Measurements from ENCODE around the gene ZNF277. TPM values are rescaled to one million over a fixed set of nuclear protein-coding genes. Genes with fewer than 3 reads are reported as not detected.

Gene ZNF277
- polyA plus RNA-seq, 1 donor (not counting 4 experiments of a cell fraction or from before 2014, with no cell fraction given) = 20.2 TPM

- dilution Hi-C loops (cut with MboI; ENCODE audit: extremely low pct_ligation_motif_present, low sequenced_read_pairs) = no loop called here
- H3K9me3 ChIP-seq (ENCODE audit: control insufficient read depth, low read depth, low read length) = no peaks in the 10 kb centered on the region
- H3K4me2 ChIP-seq (ENCODE audit: control insufficient read depth, extremely low read depth, insufficient read depth, low read depth, low read length) = no peak overlapping the region
- H3K27ac ChIP-seq (ENCODE audit: control insufficient read depth, insufficient read depth, low read length) = no peak overlapping the region
- no peak for FAIRE-seq
- H3K27me3 ChIP-seq (ENCODE audit: control insufficient read depth, extremely low read depth, insufficient read depth, low read length) = no peaks in the 10 kb centered on the region
- no peaks in the 10 kb centered on the region for H4K20me1 ChIP-seq (ENCODE audit: control insufficient read depth, extremely low read depth, insufficient read depth, low read length)
- H2AFZ ChIP-seq (ENCODE audit: control insufficient read depth, low read length) = no peak overlapping the region
- peaks cover 4% of the 10 kb centered on the region in 2 experiments for H3K36me3 ChIP-seq (ENCODE audit: control insufficient read depth in 2 of 2, extremely low read depth in 1 of 2, insufficient read depth in 2 of 2, low read length in 2 of 2)
- no peak for DNase-seq (ENCODE audit: low read depth, low spot score)
- no peaks in the 10 kb centered on the region for H3K4me1 ChIP-seq (ENCODE audit: control insufficient read depth, extremely low read depth, insufficient read depth, low read length)
- H3K9ac ChIP-seq (ENCODE audit: control insufficient read depth, extremely low read depth, insufficient read depth, low read length) = no peak overlapping the region
- no peaks in the 10 kb centered on the region for H3K79me2 ChIP-seq (ENCODE audit: control insufficient read depth, insufficient read depth, low read length)
- TF ChIP-seq CTCF (optimal IDR thresholded peaks at IDR 0.05 in 1 of 3, IDR thresholded peaks at IDR 0.05 in 1 of 3, conservative IDR thresholded peaks at IDR 0.05 in 1 of 3; ENCODE audit: extremely low read depth in 1 of 3, insufficient read depth in 2 of 3, low read length in 3 of 3) (no peak), EZH2 (IDR thresholded peaks at IDR 0.05; ENCODE audit: low read length) (no peak)
- no peak overlapping the region for H3K4me3 ChIP-seq (ENCODE audit: control insufficient read depth in 2 of 3, extremely low read depth in 1 of 3, insufficient read depth in 2 of 3, low read depth in 1 of 3, low read length in 3 of 3)
- no peaks in the 10 kb centered on the region for H3K9me1 ChIP-seq (ENCODE audit: control insufficient read depth, extremely low read depth, insufficient read depth, low read length)
These were observed 127.9 kb downstream of the ZNF277 start for GRCh38 chr7:112334366-112334765.

- DNase-seq (ENCODE audit: low read depth, low spot score) (no peak), FAIRE-seq (no peak)
- dilution Hi-C loops (cut with MboI; ENCODE audit: extremely low pct_ligation_motif_present, low sequenced_read_pairs) = no loop called here
- Histone ChIP-seq H3K4me1 (ENCODE audit: control insufficient read depth, extremely low read depth, insufficient read depth, low read length) (no peaks in the 10 kb centered on the region), H3K9me3 (ENCODE audit: control insufficient read depth, low read depth, low read length) (no peaks in the 10 kb centered on the region), H3K4me2 (ENCODE audit: control insufficient read depth, extremely low read depth, insufficient read depth, low read depth, low read length) (no peak overlapping the region), H3K27me3 (ENCODE audit: control insufficient read depth, extremely low read depth, insufficient read depth, low read length) (no peaks in the 10 kb centered on the region), H4K20me1 (ENCODE audit: control insufficient read depth, extremely low read depth, insufficient read depth, low read length) (no peaks in the 10 kb centered on the region), H3K4me3 (ENCODE audit: control insufficient read depth in 2 of 3, extremely low read depth in 1 of 3, insufficient read depth in 2 of 3, low read depth in 1 of 3, low read length in 3 of 3) (no peak overlapping the region), H2AFZ (ENCODE audit: control insufficient read depth, low read length) (no peak overlapping the region), H3K9me1 (ENCODE audit: control insufficient read depth, extremely low read depth, insufficient read depth, low read length) (no peaks in the 10 kb centered on the region), H3K79me2 (ENCODE audit: control insufficient read depth, insufficient read depth, low read length) (no peaks in the 10 kb centered on the region), H3K27ac (ENCODE audit: control insufficient read depth, insufficient read depth, low read length) (no peak overlapping the region), H3K36me3 (ENCODE audit: control insufficient read depth in 2 of 2, extremely low read depth in 1 of 2, insufficient read depth in 2 of 2, low read length in 2 of 2) (peaks cover 4 to 6% of the 10 kb centered on the region in 2 experiments), H3K9ac (ENCODE audit: control insufficient read depth, extremely low read depth, insufficient read depth, low read length) (no peak overlapping the region)
- TF ChIP-seq EZH2 (IDR thresholded peaks at IDR 0.05; ENCODE audit: low read length) (no peak), CTCF (optimal IDR thresholded peaks at IDR 0.05 in 1 of 3, IDR thresholded peaks at IDR 0.05 in 1 of 3, conservative IDR thresholded peaks at IDR 0.05 in 1 of 3; ENCODE audit: extremely low read depth in 1 of 3, insufficient read depth in 2 of 3, low read length in 3 of 3) (no peak)
These were observed 129.8 kb downstream of the ZNF277 start for GRCh38 chr7:112336261-112336660.
